IMR-90 (cell line): ENCODE data around the gene PLEKHG2. TPM values are rescaled to one million over a fixed set of nuclear protein-coding genes. Genes with fewer than 3 reads are reported as not detected.
A peak's percentile ranks its signal among the peaks of the same experiment; 100 is the strongest.

ENCODE experiments used
- ATAC-seq: fragments of 200-7000 bp; cut with Tn5 transposase; 2 replicates; pipeline ENCODE4 v1.9.1; 2020; ENCODE audit warnings: low read depth, mild to moderate bottlenecking, moderate library complexity
- BruUV-seq: library from RNA; stranded (reverse); fragments of 400-500 nt; replicated peaks from 2 replicates; lab custom pipeline; 2021; lab: Mats Ljungman, UMichigan
- CTCF ChIA-PET: fragments of 300-600 bp; formaldehyde crosslinking; extraction: SDS; loops from one replicate; lab custom pipeline; 2021; ENCODE audit warnings: antibody characterized with exemption; lab: Yijun Ruan, JAX
- POLR2A ChIA-PET: fragments of 300-600 bp; sonication (Branson Sonifier 250); formaldehyde crosslinking; loops from one replicate; lab custom pipeline; 2022; ENCODE audit warnings: antibody characterized with exemption; ENCODE audit not compliant: unreplicated experiment; lab: Charles Lee
- DNase-seq: peaks from one replicate; pipeline ENCODE4 v3.0.0; 2013
- H2AFZ ChIP-seq: replicated peaks from 2 replicates; pipeline ENCODE3; 2013; ENCODE audit warnings: low read length, mild to moderate bottlenecking; ENCODE audit not compliant: poor library complexity
- H2AK5ac ChIP-seq: 2 replicates; pipeline ENCODE4 v1.6.1; 2013; ENCODE audit warnings: low read depth, low read length, inconsistent platforms
- H2AK9ac ChIP-seq: replicated peaks from 2 replicates; pipeline ENCODE3; 2013; ENCODE audit warnings: mild to moderate bottlenecking, low read depth, low read length, moderate library complexity; ENCODE audit not compliant: poor library complexity
- H2BK120ac ChIP-seq: 2 replicates; pipeline ENCODE4 v1.6.1; 2013; ENCODE audit warnings: low read depth, low read length, inconsistent platforms
- H2BK15ac ChIP-seq: 3 replicates; pipeline ENCODE4 v1.6.1; 2013; ENCODE audit warnings: low read depth, low read length, inconsistent platforms
- H2BK20ac ChIP-seq: 2 replicates; pipeline ENCODE4 v1.6.1; 2013; ENCODE audit warnings: low read depth, mild to moderate bottlenecking, inconsistent platforms, low read length, moderate library complexity
- H2BK5ac ChIP-seq: 2 replicates; pipeline ENCODE4 v1.6.1; 2013; ENCODE audit warnings: mild to moderate bottlenecking, low read depth, low read length, inconsistent platforms; ENCODE audit not compliant: poor library complexity, severe bottlenecking
- H3K14ac ChIP-seq: replicated peaks from 2 replicates; pipeline ENCODE4 v1.6.1; 2013; ENCODE audit warnings: low read depth, low read length, inconsistent platforms
- H3K18ac ChIP-seq: 2 replicates; pipeline ENCODE4 v1.6.1; 2013; ENCODE audit warnings: low read depth, low read length, control low read depth
- H3K23ac ChIP-seq: 2 replicates; pipeline ENCODE4 v1.6.1; 2013; ENCODE audit warnings: low read depth, low read length, inconsistent platforms
- H3K27ac ChIP-seq: 2 replicates; pipeline ENCODE4 v1.5.1; 2013; ENCODE audit warnings: mild to moderate bottlenecking, control low read depth, low read length; ENCODE audit not compliant: insufficient read depth
- H3K27me3 ChIP-seq: 2 replicates; pipeline ENCODE4 v1.6.1; 2013; ENCODE audit warnings: low read length; ENCODE audit not compliant: control insufficient read depth, insufficient read depth
- H3K36me3 ChIP-seq: 2 replicates; pipeline ENCODE4 v1.6.1; 2013; ENCODE audit warnings: low read length, mixed read lengths; ENCODE audit not compliant: control insufficient read depth, insufficient read depth
- H3K4ac ChIP-seq: 2 replicates; pipeline ENCODE4 v1.6.1; 2013; ENCODE audit warnings: low read depth, low read length, inconsistent platforms
- H3K4me1 ChIP-seq: 2 replicates; pipeline ENCODE4 v1.6.1; 2013; ENCODE audit warnings: low read length, mixed read lengths; ENCODE audit not compliant: control insufficient read depth, insufficient read depth
- H3K4me2 ChIP-seq: 2 replicates; pipeline ENCODE4 v1.6.1; 2013; ENCODE audit warnings: low read depth, mild to moderate bottlenecking, control low read depth, low read length, moderate library complexity
- H3K4me3 ChIP-seq: 2 replicates; pipeline ENCODE4 v1.5.1; 2013; ENCODE audit warnings: low read depth, mild to moderate bottlenecking, control low read depth, low read length, moderate library complexity; ENCODE audit not compliant: insufficient read depth
- H3K56ac ChIP-seq: 2 replicates; pipeline ENCODE4 v1.6.1; 2013; ENCODE audit warnings: low read length, inconsistent platforms; ENCODE audit not compliant: insufficient read depth; ENCODE audit errors: extremely low read depth
- H3K79me1 ChIP-seq, 2 experiments: 2 replicates each; pipeline ENCODE4 v1.6.1; 2013; ENCODE audit warnings: low read length in 2 of 2, inconsistent platforms in 1 of 2, low read depth in 1 of 2
- H3K9ac ChIP-seq: 2 replicates; pipeline ENCODE4 v1.6.1; 2013; ENCODE audit warnings: low read depth, low read length, control low read depth
- H3K9me1 ChIP-seq: 2 replicates; pipeline ENCODE4 v1.6.1; 2013; ENCODE audit warnings: low read length, inconsistent platforms; ENCODE audit not compliant: insufficient read depth
- H3K9me3 ChIP-seq: 2 replicates; pipeline ENCODE4 v1.6.1; 2013; ENCODE audit warnings: low read length; ENCODE audit not compliant: control insufficient read depth, insufficient read depth
- H4K20me1 ChIP-seq: 2 replicates; pipeline ENCODE4 v1.6.1; 2013; ENCODE audit warnings: low read length, inconsistent platforms; ENCODE audit not compliant: insufficient read depth
- H4K5ac ChIP-seq: 2 replicates; pipeline ENCODE4 v1.6.1; 2013; ENCODE audit warnings: mild to moderate bottlenecking, low read depth, low read length, control low read depth
- H4K8ac ChIP-seq, 2 experiments: 2 replicates each; pipeline ENCODE4 v1.6.1; 2013; ENCODE audit warnings: low read depth in 2 of 2, low read length in 2 of 2, control low read depth in 1 of 2, inconsistent platforms in 1 of 2
- H4K91ac ChIP-seq: 2 replicates; pipeline ENCODE4 v1.6.1; 2013; ENCODE audit warnings: low read depth, low read length, inconsistent platforms; ENCODE audit not compliant: insufficient read depth
- BHLHE40 ChIP-seq: fragments of 150-350 bp; IDR thresholded peaks from 2 replicates; pipeline ENCODE4 v1.6.1; 2016; ENCODE audit warnings: mild to moderate bottlenecking, low read depth, low read length
- CEBPB ChIP-seq: IDR thresholded peaks from 2 replicates; pipeline ENCODE4 v1.6.1; 2012; ENCODE audit warnings: low read depth, low read length, improper control_type of control experiment
- CHD1 ChIP-seq: IDR thresholded peaks from 2 replicates; pipeline ENCODE4 v1.6.1; 2012; ENCODE audit warnings: low read depth, low read length, improper control_type of control experiment
- FOS ChIP-seq: fragments of 150-350 bp; IDR thresholded peaks from 2 replicates; pipeline ENCODE4 v1.6.1; 2016; ENCODE audit warnings: low read depth, low read length
- MXI1 ChIP-seq: IDR thresholded peaks from 2 replicates; pipeline ENCODE4 v1.6.1; 2012; ENCODE audit warnings: low read depth, mild to moderate bottlenecking, low read length, moderate library complexity, borderline replicate concordance
- NFE2L2 ChIP-seq: fragments of 150-350 bp; IDR thresholded peaks from 2 replicates; pipeline ENCODE4 v1.6.1; 2016; ENCODE audit warnings: low read depth, mild to moderate bottlenecking, low read length
- POLR2A ChIP-seq: IDR thresholded peaks from 2 replicates; pipeline ENCODE4 v1.6.1; 2012; ENCODE audit warnings: mild to moderate bottlenecking, low read depth, low read length
- RAD21 ChIP-seq: IDR thresholded peaks from 2 replicates; pipeline ENCODE4 v1.6.1; 2012; ENCODE audit warnings: low read length, improper control_type of control experiment
- RCOR1 ChIP-seq: IDR thresholded peaks from 2 replicates; pipeline ENCODE4 v1.6.1; 2012; ENCODE audit warnings: mild to moderate bottlenecking, low read length, improper control_type of control experiment; ENCODE audit not compliant: insufficient replicate concordance
- RFX5 ChIP-seq: IDR thresholded peaks from 2 replicates; pipeline ENCODE4 v1.8.0; 2012; ENCODE audit warnings: low read depth, mild to moderate bottlenecking, low read length, moderate library complexity
- SMC3 ChIP-seq: fragments of 150-350 bp; IDR thresholded peaks from 2 replicates; pipeline ENCODE4 v1.6.1; 2016; ENCODE audit warnings: low read depth, mild to moderate bottlenecking, antibody characterized with exemption, low read length, moderate library complexity
- WGBS, 2 experiments: methylation state at CpG; one replicate each; pipeline versions ENCODE4 v1.1.5 to v1.1.7; 2013; ENCODE audit warnings: missing lambda C conversion rate in 2 of 2; ENCODE audit not compliant: insufficient read length in 1 of 2; ENCODE audit errors: extremely low coverage in 2 of 2; 5-methylcytosine and 5-hydroxymethylcytosine counted together
- dilution Hi-C: fragments of 300-500 bp; cut with HindIII; formaldehyde crosslinking; loops from one replicate; pipeline ENCODE4 v1.14.3; 2018; ENCODE audit warnings: low sequenced_read_pairs; ENCODE audit not compliant: unreplicated experiment
- in situ Hi-C: fragments of 300-500 bp; cut with MboI; formaldehyde crosslinking; loops from 3 replicates; pipeline ENCODE4 v1.14.3; 2019; ENCODE audit warnings: low sequenced_read_pairs, inconsistent platforms, mixed read lengths
- intact Hi-C: fragments of 100-400 bp; cut with micrococcal nuclease; formaldehyde crosslinking; loops from 2 replicates; pipeline ENCODE4 v1.10.0; 2022
- polyA plus RNA-seq, 3 experiments: library from polyadenylated mRNA; depleted of rRNA; stranded (reverse); fragments of >200 nt; gene quantifications; 2 replicates each; pipeline ENCODE4 v1.2.3, GENCODE V29; 2012; ENCODE audit warnings: low replicate concordance in 1 of 3
- total RNA-seq: library from RNA; depleted of rRNA; stranded (reverse); fragments of >200 nt; gene quantifications from 2 replicates; pipeline ENCODE4 v1.2.3, GENCODE V29; 2012
- TF ChIP-seq, protein P1 (sequence below): fragments of 150-350 bp; IDR thresholded peaks from 2 replicates; pipeline ENCODE4 v1.6.1; 2016; ENCODE audit warnings: low read depth, mild to moderate bottlenecking, low read length, moderate library complexity, borderline replicate concordance
- TF ChIP-seq, protein P2 (sequence below): conservative IDR thresholded peaks from 2 replicates; pipeline ENCODE4 v1.5.1; 2012; ENCODE audit warnings: mild to moderate bottlenecking, low read depth, low read length, improper control_type of control experiment

The PLEKHG2 gene
- total and polyA plus RNA-seq, 2 of the 4 experiments (the other 2 are of a cell fraction), result 6.5 to 28.3 TPM

DNA sequence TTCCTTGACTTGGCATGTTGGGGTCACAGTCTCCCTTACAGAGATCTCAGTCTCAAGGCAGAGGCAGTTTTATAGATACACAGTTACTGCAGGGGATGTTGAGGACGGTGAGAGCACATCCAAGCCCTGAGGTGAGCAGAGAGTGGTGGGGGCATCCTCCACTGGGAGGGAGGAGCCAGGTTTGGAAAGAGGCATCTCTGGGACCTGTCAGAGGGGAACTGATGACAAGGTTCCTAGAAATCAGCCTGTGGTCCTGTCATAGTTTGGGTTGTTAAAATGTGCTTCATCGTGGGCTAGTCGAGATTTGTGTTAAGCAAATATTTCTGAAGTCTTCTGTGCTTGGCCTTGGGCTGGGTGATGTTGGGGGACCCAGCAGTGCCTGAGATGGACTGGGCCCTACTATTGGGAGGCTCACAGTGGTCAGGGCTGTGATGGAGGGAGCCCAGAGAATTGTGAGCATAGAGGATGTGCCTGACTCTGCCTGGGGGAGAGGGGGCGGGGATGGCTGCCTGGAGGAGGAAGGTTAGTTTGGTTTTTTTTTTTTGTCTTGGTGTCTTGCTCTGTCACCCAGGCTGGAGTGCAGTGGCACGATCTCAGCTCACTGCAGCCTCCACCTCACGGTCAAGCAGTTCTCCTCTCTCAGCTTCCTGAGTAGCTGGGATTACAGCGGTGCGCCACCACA, 36.8 kb downstream of the PLEKHG2 start:
- H2AK5ac ChIP-seq, result no peak overlapping the region
- dilution Hi-C loops (no loop called here), intact Hi-C loops (loop anchor here (10.0 kb wide), 1 partner anchor 396 kb away; the partner anchor contains the start of gene FBL), in situ Hi-C loops (loop anchor here (25.0 kb wide), 1 partner anchor 388 kb away; the partner anchor contains the start of genes DYRK1B and FBL)
- peaks cover 5% of the 10 kb centered on the region for H3K4me1 ChIP-seq
- ChIA-PET POLR2A (no interaction called here), CTCF (no interaction called here)
- no peak overlapping the region for H4K91ac ChIP-seq
- no peak overlapping the region for H4K8ac ChIP-seq
- no peak overlapping the region for H3K4me2 ChIP-seq
- H4K20me1 ChIP-seq, result peaks cover 56% of the 10 kb centered on the region
- H3K9me1 ChIP-seq, result peaks cover 22% of the 10 kb centered on the region
- no peak overlapping the region for H3K4me3 ChIP-seq
- BruUV-seq, result no TSS peak
- WGBS, 2 experiments, result 100% methylated on average over 1 of the region's 8 CpGs; no CpG with 5 or more reads in 1 of the 2 experiments
- H3K27me3 ChIP-seq, result no peaks in the 10 kb centered on the region
- H2AK9ac ChIP-seq, result no peak overlapping the region
- H3K27ac ChIP-seq, result no peak overlapping the region
- H3K23ac ChIP-seq, result no peak overlapping the region
- H3K36me3 ChIP-seq, result peaks cover 30% of the 10 kb centered on the region
- H2BK5ac ChIP-seq, result no peak overlapping the region
- no peak for ATAC-seq
- H4K5ac ChIP-seq, result no peak overlapping the region
- H3K14ac ChIP-seq, result 0 out of 2 replicates have a peak overlapping the region, but pooled peaks have one; percentile 25
- no peak overlapping the region for H3K18ac ChIP-seq
- no peaks in the 10 kb centered on the region for H3K9me3 ChIP-seq
- no peak overlapping the region for H3K4ac ChIP-seq
- no peak for DNase-seq
- H2AFZ ChIP-seq, result no peak overlapping the region
- H2BK15ac ChIP-seq, result no peak overlapping the region
- H2BK120ac ChIP-seq, result no peak overlapping the region
- H3K9ac ChIP-seq, result no peak overlapping the region
- peaks cover 22 to 82% of the 10 kb centered on the region in 2 experiments for H3K79me1 ChIP-seq
- H2BK20ac ChIP-seq, result no peak overlapping the region
- H3K56ac ChIP-seq, result no peak overlapping the region
- TF ChIP-seq POLR2A (no peak), RAD21 (no peak), CHD1 (no peak), SMC3 (no peak), BHLHE40 (no peak), NFE2L2 (no peak), RCOR1 (no peak), CEBPB (no peak), FOS (no peak), MXI1 (no peak), RFX5 (no peak)
- TF ChIP-seq, protein P1, sequence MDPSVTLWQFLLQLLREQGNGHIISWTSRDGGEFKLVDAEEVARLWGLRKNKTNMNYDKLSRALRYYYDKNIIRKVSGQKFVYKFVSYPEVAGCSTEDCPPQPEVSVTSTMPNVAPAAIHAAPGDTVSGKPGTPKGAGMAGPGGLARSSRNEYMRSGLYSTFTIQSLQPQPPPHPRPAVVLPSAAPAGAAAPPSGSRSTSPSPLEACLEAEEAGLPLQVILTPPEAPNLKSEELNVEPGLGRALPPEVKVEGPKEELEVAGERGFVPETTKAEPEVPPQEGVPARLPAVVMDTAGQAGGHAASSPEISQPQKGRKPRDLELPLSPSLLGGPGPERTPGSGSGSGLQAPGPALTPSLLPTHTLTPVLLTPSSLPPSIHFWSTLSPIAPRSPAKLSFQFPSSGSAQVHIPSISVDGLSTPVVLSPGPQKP, result no peak
- TF ChIP-seq, protein P2, sequence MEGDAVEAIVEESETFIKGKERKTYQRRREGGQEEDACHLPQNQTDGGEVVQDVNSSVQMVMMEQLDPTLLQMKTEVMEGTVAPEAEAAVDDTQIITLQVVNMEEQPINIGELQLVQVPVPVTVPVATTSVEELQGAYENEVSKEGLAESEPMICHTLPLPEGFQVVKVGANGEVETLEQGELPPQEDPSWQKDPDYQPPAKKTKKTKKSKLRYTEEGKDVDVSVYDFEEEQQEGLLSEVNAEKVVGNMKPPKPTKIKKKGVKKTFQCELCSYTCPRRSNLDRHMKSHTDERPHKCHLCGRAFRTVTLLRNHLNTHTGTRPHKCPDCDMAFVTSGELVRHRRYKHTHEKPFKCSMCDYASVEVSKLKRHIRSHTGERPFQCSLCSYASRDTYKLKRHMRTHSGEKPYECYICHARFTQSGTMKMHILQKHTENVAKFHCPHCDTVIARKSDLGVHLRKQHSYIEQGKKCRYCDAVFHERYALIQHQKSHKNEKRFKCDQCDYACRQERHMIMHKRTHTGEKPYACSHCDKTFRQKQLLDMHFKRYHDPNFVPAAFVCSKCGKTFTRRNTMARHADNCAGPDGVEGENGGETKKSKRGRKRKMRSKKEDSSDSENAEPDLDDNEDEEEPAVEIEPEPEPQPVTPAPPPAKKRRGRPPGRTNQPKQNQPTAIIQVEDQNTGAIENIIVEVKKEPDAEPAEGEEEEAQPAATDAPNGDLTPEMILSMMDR, result no peak
